Psoas muscle (tissue), 8 donors: ENCODE data around the gene GLUD1. TPM values are rescaled to one million over a fixed set of nuclear protein-coding genes. Genes with fewer than 3 reads are reported as not detected.
"Not testable (repeated sequence)": the region's sequence is repeated elsewhere in the genome, so short reads cannot be mapped to it uniquely, and the experiment has no call there.

Source experiments
- ATAC-seq, 4 donors: fragments of 200-7000 bp; cut with Tn5 transposase; one replicate each; pipeline ENCODE4 v1.9.1; 2020; ENCODE audit warnings: moderate library complexity in 3 of 4, mild to moderate bottlenecking in 2 of 4
- DNase-seq, 2 donors: peaks; one replicate each; pipeline ENCODE4 v3.0.0-alpha.2; 2020
- H3K27ac ChIP-seq: fragments of 200-600 bp; one replicate; pipeline ENCODE4 v1.8.0; 2022
- H3K27me3 ChIP-seq, 3 donors: fragments of 200-600 bp in 1 of 3; one replicate each; pipeline versions ENCODE4 v1.6.1 to v1.8.0; 2013 to 2022; ENCODE audit warnings: low read length in 2 of 3, mild to moderate bottlenecking in 2 of 3, moderate library complexity in 1 of 3; ENCODE audit not compliant: insufficient read depth in 3 of 3
- H3K36me3 ChIP-seq, 2 donors: fragments of 200-600 bp in 1 of 2; one replicate each; pipeline versions ENCODE4 v1.6.1 to v1.8.0; 2013 to 2022; ENCODE audit warnings: low read depth in 1 of 2, mild to moderate bottlenecking in 1 of 2, moderate library complexity in 1 of 2; ENCODE audit not compliant: insufficient read depth in 1 of 2
- H3K4me1 ChIP-seq: fragments of 200-600 bp; one replicate; pipeline ENCODE4 v1.8.0; 2022
- H3K4me3 ChIP-seq: fragments of 200-600 bp; one replicate; pipeline ENCODE4 v1.8.0; 2022; ENCODE audit warnings: mild to moderate bottlenecking
- H3K9me3 ChIP-seq: fragments of 200-600 bp; one replicate; pipeline ENCODE4 v1.8.0; 2022
- CTCF ChIP-seq: fragments of 200-600 bp; IDR thresholded peaks from one replicate; pipeline ENCODE4 v1.8.0; 2022; ENCODE audit warnings: antibody characterized with exemption
- WGBS, 3 donors: extraction: QIAGEN DNeasy Blood & Tissue Kit; methylation state at CpG; one replicate each; pipeline versions ENCODE4 v1.1.6 to v1.1.7; 2013; 5-methylcytosine and 5-hydroxymethylcytosine counted together
- intact Hi-C, 2 donors: fragments of 100-400 bp; cut with DNase I; formaldehyde crosslinking; loops; one replicate each; pipeline versions ENCODE4 v1.11.0 to v1.14.2; 2022
- polyA plus RNA-seq, 3 donors: library from polyadenylated mRNA; stranded (reverse); fragments of 200-250 nt; gene quantifications; one replicate each; pipeline ENCODE4 v1.2.3, GENCODE V29; 2013
- total RNA-seq, 4 donors: library from RNA; stranded (reverse); fragmentation: NEBNext Ultra II Directional in 2 of 4; extraction: Animal tissue kit (Norgen Biotek cat#: 25700) in 2 of 4; gene quantifications; one replicate each; pipeline versions ENCODE4 v1.2.1 to v1.2.4, GENCODE V29; 2021 to 2023
- donor health status: healthy with polysubstance abuse.
- donor health status: DM: no; HTN: no; CAD: no; lungs with moderate emphysema.
- donor health status: Bipolar disorder and iron deficiency.
- donor health status: healthy.
- donor health status: DM: yes; HTN: yes; CAD: no.
- donor health status: DM: no; HTN: no; CAD: no.
- donor health status: DM: no; HTN: no; CAD: no.
- donor health status: DM: yes; HTN: yes; CAD: no.

GLUD1 gene
- total and polyA plus RNA-seq, 7 donors = 42.3 to 70.8 (median 57.0) TPM

DNA sequence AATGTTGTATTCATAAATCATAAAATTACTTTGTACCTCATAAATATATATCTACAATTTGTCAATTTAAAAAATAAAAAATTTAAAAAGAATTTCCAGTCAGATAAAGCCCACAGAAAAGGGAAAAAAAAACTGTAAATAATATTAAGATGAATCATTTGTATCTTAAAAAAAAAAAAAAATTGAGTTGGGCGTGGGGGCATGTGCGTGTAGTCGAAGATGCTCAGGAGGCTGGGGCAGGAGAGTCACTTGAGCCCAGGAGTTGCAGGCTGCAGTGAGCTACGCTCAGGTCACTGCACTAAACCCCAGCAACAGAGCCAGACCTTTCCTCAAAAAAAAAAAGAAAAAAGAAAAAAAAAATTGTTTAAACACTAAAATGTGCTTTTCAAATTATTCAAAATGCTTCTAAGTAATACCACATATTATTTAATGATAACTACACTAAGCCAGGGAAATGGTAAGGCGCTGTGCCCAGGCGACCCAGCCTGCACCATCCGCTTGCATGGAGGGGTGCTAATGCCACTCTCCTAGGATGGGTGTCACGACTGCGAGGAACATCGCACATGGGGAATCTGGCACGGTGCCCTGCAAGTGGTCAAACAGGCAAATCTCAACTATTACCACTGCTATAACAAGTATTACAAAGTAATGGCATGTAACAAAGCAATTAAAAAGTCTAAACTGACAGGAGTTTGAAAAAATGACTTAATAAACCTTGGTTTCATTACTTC is 15.4 kb downstream of the GLUD1 start:
- no peak for TF ChIP-seq CTCF
- Histone ChIP-seq H3K27ac (no peak overlapping the region), H3K27me3 (no peaks in the 10 kb centered on the region), H3K9me3 (no peaks in the 10 kb centered on the region), H3K4me3 (no peak overlapping the region), H3K36me3 (peaks cover 0 to 22% of the 10 kb centered on the region in 2 donors), H3K4me1 (no peaks in the 10 kb centered on the region)
- intact Hi-C loops = no loop called here
- no peak for ATAC-seq
- no peak for DNase-seq
- WGBS, 3 donors = 78 to 81% (median 80%) methylated on average over 11 of the region's 11 CpGs

- H3K27ac ChIP-seq, H3K27me3 ChIP-seq, H3K9me3 ChIP-seq, H3K4me1 ChIP-seq, DNase-seq, ATAC-seq, H3K4me3 ChIP-seq, intact Hi-C loops: not testable (repeated sequence)
- 80 to 91% (median 83%) methylated on average over 2 of the region's 2 CpGs for WGBS, 3 donors
- H3K36me3 ChIP-seq = peaks cover 0 to 49% of the 10 kb centered on the region in 2 donors
These were observed 18.2 kb downstream of the GLUD1 start for GRCh38 chr10:87076421-87076820.

- ATAC-seq = no peak
- H3K36me3 ChIP-seq = peaks cover 5 to 86% of the 10 kb centered on the region in 2 donors
- WGBS, 3 donors = 77 to 86% (median 86%) methylated on average over 2 of the region's 2 CpGs
These were observed 22.2 kb downstream of the GLUD1 start for GRCh38 chr10:87072449-87072848.

DNA sequence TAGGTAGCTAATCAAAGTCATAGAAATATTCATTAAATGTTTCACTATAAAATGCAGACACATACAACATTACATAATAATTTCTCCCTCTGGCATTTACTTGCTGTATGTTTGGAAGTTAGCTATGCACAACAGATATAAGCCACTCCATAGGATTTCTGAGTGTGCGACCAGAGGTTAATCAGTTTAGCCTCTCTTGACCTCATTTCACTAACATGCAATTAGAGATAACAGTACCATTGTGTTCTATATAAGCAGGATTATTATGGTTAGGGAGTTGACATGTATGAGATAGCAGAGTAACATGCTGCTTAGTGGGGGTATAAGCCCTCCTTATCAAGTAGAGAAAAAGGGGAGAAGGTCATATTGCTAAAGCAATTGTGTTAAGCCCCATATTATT is 26.4 kb downstream of the GLUD1 start:
- DNase-seq (no peak), ATAC-seq (no peak)
- H3K4me1 ChIP-seq = no peaks in the 10 kb centered on the region
- 94 to 96% (median 95%) methylated on average over 1 of the region's 1 CpG for WGBS, 3 donors
- no peak overlapping the region for H3K27ac ChIP-seq
- H3K9me3 ChIP-seq = no peaks in the 10 kb centered on the region
- H3K4me3 ChIP-seq = no peak overlapping the region
- TF ChIP-seq CTCF = no peak
- no peaks in the 10 kb centered on the region for H3K27me3 ChIP-seq
- H3K36me3 ChIP-seq = peaks cover 11 to 95% of the 10 kb centered on the region in 2 donors
- intact Hi-C loops = no loop called here

More at GRCh38 chr10:87072449-87072848, 22.2 kb downstream of the GLUD1 start:
- no peak for DNase-seq
- Histone ChIP-seq H3K9me3 (no peaks in the 10 kb centered on the region), H3K4me1 (no peaks in the 10 kb centered on the region), H3K27ac (no peak overlapping the region), H3K27me3 (no peaks in the 10 kb centered on the region), H3K4me3 (no peak overlapping the region)
- intact Hi-C loops = no loop called here
- TF ChIP-seq CTCF = no peak

GRCh38 chr10:87066865-87067264 is 27.8 kb downstream of the GLUD1 start:
- H3K36me3 ChIP-seq = peaks cover 11 to 95% of the 10 kb centered on the region in 2 donors

More at GRCh38 chr10:87066865-87067264, 27.8 kb downstream of the GLUD1 start:
- H3K4me3 ChIP-seq = no peak overlapping the region
- H3K9me3 ChIP-seq = no peaks in the 10 kb centered on the region
- ATAC-seq = no peak
- no peak overlapping the region for H3K27ac ChIP-seq
- no peaks in the 10 kb centered on the region for H3K4me1 ChIP-seq
- no peak for TF ChIP-seq CTCF
- 94 to 100% (median 98%) methylated on average over 1 of the region's 1 CpG for whole genome bisulfite sequencing, 3 donors
- DNase-seq = no peak
- intact Hi-C loops = no loop called here
- no peaks in the 10 kb centered on the region for H3K27me3 ChIP-seq
